GM19455 (cell line): ENCODE results near the gene KLHL33.
A peak's percentile ranks its signal among the peaks of the same experiment; 100 is the strongest.
"Not testable (repeated sequence)": the region's sequence is repeated elsewhere in the genome, so short reads cannot be mapped to it uniquely, and the experiment has no call there.

ENCODE experiments used
- ATAC-seq: cut with Tn5 transposase; IDR thresholded peaks from one replicate; pipeline ENCODE4 v1.9.1; 2021; ENCODE audit not compliant: unreplicated experiment

Gene KLHL33

DNA sequence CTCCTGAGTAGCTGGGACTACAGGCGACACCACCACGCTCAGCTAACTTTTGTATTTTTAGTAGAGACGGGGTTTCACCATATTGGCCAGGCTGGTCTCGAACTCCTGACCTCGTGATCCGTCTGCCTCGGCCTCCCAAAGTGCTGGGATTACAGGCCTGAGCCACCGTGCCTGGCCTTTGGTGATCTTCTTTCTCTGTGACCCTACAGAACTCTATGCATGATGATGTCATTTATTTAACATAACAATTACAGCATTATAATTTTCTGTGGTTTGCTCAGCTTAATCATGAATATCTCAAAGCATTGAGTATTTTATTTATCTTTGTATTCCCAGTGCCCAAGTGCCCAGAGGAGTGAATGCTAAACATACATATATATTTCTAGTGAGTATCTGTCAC lies 16.9 kb upstream of the KLHL33 start:
- ATAC-seq = not testable (repeated sequence)

- no peak for ATAC-seq
These were observed 10.9 kb upstream of the KLHL33 start for GRCh38 chr14:20446889-20447288.

- not testable (repeated sequence) for ATAC-seq
These were observed 7.7 kb upstream of the KLHL33 start for GRCh38 chr14:20443650-20444049.

- ATAC-seq = no peak
These were observed 5.5 kb upstream of the KLHL33 start for GRCh38 chr14:20441461-20441860.

GRCh38 chr14:20440882-20441281 lies 4.9 kb upstream of the KLHL33 start:
- no peak for ATAC-seq

DNA sequence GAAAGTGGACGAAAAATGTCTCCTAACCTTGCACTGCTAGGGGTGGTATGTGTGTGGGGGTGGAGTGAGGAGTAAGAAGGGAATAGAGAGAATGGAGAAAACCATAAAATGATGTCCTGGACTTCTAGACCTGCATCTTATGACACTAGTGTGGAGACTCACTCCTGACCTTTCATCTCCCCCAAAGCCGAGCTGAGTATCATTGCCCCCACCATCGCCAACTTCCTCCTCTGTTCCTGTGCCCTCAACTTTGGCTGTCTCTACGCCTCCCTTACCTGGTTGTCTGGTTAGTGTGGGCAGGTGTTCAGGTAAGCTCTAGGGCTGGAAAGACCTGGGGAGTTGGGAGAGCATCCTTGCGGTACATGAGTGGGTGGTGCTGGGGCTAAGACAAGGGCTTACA lies 4.5 kb upstream of the KLHL33 start:
- ATAC-seq = no peak

- ATAC-seq = no peak
These were observed 2.7 kb upstream of the KLHL33 start for GRCh38 chr14:20438664-20439063.

DNA sequence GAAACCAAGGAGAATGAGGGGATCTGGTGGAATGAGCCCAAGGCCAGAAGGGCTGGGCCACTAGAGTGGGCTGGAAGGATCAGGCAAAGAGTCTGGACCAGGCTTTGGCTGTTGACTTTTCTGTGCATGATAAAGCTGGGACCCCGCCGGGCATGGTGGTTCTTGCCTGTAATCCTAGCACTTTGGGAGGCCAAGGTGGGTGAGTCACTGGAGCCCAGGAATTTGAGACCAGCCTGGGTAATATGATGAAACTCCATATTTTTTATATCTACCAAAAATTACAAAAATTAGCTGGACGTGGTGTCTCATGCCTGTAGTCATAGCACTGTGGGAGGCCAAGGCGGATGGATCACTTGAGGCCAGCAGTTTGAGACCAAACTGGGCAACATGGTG lies 393 bp upstream of the KLHL33 start:
- no peak for ATAC-seq

DNA sequence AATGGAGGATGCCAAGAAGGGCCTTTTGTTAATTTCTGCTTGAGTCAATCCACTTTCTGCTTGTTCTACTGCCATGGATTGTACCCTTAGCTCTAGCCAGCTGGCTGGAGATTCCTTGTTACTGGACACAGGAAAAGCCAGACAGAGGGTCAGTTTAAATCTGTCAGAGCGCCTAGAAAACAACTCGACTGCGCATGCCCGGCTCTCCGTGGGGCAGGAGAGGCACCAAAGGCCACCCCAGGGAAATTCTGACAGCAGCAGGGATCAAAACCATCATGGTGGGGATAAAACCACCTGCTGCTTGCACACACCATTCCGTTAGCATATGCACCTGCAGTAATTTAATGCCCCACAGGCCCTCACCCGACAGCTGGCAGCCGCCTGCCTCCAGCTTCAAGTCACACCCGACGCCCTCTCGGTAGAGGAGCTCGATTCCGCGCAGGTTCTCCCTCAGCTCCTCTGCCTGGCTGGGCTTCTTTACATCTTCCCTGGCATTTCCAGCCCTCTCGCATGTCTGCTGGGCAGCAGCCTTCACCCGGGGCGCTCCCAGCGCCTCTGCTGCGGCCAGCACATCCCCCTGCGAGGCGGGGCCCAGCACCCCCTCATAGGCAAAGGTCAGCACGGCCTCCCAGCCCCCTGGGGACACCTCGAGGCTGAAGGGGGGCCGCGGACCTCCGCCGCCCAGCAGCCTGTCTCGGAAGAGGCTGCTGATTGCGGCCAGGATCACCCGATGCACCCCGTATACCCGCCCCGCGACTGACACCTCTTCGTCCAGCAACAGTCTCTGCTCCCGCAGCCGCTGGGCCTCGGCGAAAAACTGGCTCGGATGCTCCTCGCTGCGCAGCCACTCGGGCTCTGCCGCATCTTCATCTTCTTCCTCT lies 1.0 kb downstream of the KLHL33 start:
- ATAC-seq = no peak

DNA sequence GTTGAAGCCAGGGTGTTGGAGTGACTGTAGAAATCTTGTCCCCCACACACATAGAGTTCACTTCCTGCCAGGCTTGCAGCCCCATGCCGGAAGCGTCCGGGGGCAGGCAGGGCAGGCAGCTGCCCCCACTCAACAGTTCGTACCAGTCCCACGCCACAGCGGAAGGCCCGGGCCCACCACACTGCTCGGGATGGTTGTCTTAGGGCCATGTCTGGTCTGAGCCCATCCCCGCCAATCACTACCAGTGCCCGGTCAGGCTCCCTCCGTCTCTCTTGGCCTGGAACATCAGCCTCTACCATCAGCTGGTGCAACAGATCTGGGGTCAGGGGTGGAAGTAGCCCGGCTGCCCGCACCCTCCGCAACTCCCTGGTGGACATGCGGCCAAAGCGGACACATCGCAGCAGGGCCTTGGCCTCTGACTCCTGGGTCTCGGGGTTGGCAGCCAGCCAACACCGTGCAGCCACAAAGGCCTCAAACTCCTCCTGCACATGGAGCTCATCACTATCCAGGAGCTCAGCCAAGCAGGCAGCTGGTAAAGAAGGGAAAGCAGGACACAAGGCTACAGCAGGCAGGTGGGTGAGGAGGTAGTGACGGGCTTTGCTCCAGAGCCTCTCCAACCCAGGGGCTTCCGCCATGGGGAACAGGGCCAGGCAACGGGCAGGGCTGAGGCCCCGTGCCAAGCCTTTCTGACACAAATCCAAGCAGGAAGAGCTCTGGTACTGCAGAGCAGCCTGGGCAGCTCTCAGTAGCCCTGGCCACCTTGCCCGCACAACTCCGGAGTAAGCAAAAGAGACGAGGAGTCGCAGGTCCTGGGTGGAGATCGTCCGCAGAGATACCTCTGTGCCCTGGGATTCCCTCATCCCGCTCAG lies 5.9 kb downstream of the KLHL33 start:
- no peak for ATAC-seq

DNA sequence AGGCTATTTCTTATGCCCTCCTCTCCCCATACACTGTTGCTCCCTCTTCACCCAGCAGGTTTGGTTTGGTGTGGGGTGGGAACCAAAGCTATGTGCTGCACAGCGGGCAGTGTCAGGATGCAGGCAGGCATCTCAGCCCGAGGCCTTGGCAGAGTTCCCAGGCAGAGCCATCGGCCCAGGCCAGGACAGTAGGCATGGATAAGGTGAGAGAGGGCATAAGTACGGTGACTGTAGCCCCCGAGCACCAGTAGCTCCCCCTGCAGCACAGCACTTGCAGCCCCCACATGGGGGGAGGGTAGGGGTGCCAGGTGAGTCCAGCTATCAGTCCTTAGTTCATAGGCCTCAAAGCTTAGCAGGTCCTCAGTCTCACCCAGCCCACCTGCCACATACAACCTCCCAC lies 7.2 kb downstream of the KLHL33 start:
- ATAC-seq = no peak

GRCh38 chr14:20428010-20428365 lies 8.0 kb downstream of the KLHL33 start:
- ATAC-seq = peak; percentile 37

- peak; percentile 85 for ATAC-seq
These were observed 8.5 kb downstream of the KLHL33 start for GRCh38 chr14:20427231-20428009.

GRCh38 chr14:20424851-20425250 lies 11.1 kb downstream of the KLHL33 start:
- ATAC-seq = no peak

- ATAC-seq = no peak
These were observed 13.1 kb downstream of the KLHL33 start for GRCh38 chr14:20422886-20423285.

DNA sequence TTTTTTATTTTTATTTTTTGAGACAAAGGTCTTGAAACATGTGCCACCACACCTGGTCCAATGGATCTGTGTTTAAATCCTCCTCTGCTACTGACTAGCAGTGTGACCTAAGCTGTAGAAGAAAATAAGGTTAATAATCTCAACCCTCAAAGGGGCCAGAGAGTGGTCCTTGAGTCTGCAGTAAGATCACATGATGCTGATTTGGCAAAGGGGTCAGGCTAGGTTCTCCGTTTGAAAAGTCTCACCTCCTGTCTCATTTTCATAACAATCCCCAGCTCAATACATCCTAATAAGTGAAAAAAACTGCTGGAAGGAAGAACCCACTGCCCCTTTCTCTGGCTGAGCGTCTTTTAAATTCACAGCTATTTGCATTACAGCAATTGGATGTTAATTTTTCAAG lies 14.7 kb downstream of the KLHL33 start:
- no peak for ATAC-seq

- ATAC-seq = no peak
These were observed 16.5 kb downstream of the KLHL33 start for GRCh38 chr14:20419419-20419818.

GRCh38 chr14:20418501-20418909 lies 17.5 kb downstream of the KLHL33 start:
- no peak for ATAC-seq

DNA sequence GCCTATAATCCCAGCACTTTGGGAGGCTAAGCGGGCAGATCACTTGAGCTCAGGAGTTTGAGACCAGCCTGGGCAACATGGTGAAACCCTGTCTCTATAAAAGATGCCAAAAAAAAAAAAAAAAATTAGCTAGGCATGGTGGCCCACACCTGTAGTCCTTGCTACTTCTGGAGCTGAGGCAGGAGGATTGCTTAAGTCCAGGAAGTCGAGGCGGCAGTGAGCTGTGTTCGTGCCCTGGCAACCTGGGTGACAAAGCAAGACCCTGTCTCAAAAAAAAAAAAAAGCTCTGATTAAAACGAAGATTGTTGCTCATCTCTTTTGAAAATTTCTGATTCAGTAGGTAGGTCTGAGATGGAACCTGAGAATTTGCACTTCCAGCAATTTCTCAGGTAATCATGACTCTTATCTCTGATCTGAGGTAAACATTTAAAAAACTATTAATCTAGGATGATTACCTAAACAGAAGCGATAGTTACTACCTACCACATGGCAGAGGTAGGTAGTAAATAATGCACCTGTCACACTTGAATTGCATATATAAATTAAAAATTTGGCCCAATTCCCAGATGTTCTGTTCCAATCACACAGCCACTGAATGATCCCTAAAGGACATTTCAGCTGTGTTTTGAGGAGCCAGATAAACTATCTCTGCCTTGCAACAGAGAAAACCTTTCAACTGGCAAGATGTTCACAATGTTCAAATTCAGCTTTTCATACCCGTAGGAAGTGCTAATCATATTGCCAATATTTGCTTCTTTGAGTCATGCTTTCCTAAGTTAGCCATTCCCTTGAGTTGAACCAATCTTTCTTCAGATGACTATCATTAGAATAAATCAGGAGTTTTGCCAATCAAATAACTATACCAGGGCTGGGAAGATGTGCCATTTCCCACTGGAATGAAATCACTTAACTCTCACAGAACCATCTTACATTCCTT lies 18.4 kb downstream of the KLHL33 start:
- ATAC-seq = no peak

DNA sequence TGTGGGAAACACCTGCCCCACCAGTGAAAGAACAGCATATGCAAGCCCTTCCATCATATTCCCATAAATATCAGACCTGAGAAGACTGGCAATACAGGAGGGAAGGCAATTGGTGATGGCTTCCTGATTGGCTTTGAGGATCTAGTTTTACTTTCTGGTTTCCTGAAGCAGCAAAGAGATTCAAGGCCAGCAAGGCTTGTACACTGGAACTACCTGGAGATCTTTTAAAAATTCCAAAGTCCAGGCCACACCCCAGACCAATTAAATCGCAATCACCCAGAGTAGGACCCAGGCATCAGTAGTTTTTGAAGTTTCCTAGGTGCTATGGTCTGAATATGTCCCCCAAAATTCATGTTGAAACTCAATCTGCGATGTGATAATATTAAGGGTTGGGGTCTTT lies 19.7 kb downstream of the KLHL33 start:
- no peak for ATAC-seq
